ENCODE results near the gene MUSTN1. TPM values are rescaled to one million over a fixed set of nuclear protein-coding genes. Genes with fewer than 3 reads are reported as not detected.

MUSTN1 gene
- total RNA-seq, 1 donor from 2014 or later, result not detected

GRCh38 chr3:52873433-52874159, 38.8 kb upstream of the MUSTN1 start:
- TF ChIP-seq EZH2 (IDR thresholded peaks at IDR 0.05; ENCODE audit: insufficient read depth, low read length) (no peak), CTCF (IDR thresholded peaks at IDR 0.05; ENCODE audit: insufficient read depth, low read depth, low read length) (no peak)
- peaks cover 50% of the 10 kb centered on the region for H4K20me1 ChIP-seq (ENCODE audit: insufficient read depth, low read length)
- H3K9ac ChIP-seq (ENCODE audit: low read length), result no peak overlapping the region
- no peak overlapping the region for H3K4me2 ChIP-seq (ENCODE audit: low read length)
- FAIRE-seq, result no peak
- no peaks in the 10 kb centered on the region for H3K4me1 ChIP-seq (ENCODE audit: insufficient read depth, low read length)
- DNase-seq (ENCODE audit: low read depth), result peak; percentile 87
- peaks cover 8% of the 10 kb centered on the region for H3K36me3 Mint-ChIP-seq (ENCODE audit: low read depth, unreplicated experiment)
- no peaks in the 10 kb centered on the region for H3K36me3 ChIP-seq (ENCODE audit: insufficient read depth, low read length)
- no peaks in the 10 kb centered on the region for H3K27me3 ChIP-seq (ENCODE audit: insufficient read depth, low read length)
- peaks cover 3% of the 10 kb centered on the region for H3K9me3 Mint-ChIP-seq (ENCODE audit: unreplicated experiment)
- H3K4me1 Mint-ChIP-seq (ENCODE audit: low read depth, unreplicated experiment), result peaks cover 6% of the 10 kb centered on the region
- no peak overlapping the region for H3K4me3 ChIP-seq (ENCODE audit: insufficient read depth, low read depth, low read length)
- H3K27ac Mint-ChIP-seq (ENCODE audit: unreplicated experiment), result no peak overlapping the region
- H3K4me3 Mint-ChIP-seq (ENCODE audit: unreplicated experiment), result no peak overlapping the region
- no peaks in the 10 kb centered on the region for H3K27me3 Mint-ChIP-seq (ENCODE audit: low read depth, unreplicated experiment)
- H3K79me2 ChIP-seq (ENCODE audit: insufficient read depth, low read length), result peaks cover 10% of the 10 kb centered on the region
- H3K27ac ChIP-seq (ENCODE audit: low read depth, low read length), result no peak overlapping the region
- no peaks in the 10 kb centered on the region for H3K9me3 ChIP-seq (ENCODE audit: insufficient read depth, low read depth, low read length)
- no peak overlapping the region for H2AFZ ChIP-seq (ENCODE audit: low read depth, low read length)

GRCh38 chr3:52872245-52872644, 37.4 kb upstream of the MUSTN1 start:
- TF ChIP-seq EZH2 (IDR thresholded peaks at IDR 0.05; ENCODE audit: insufficient read depth, low read length), result no peak
- TF ChIP-seq CTCF (IDR thresholded peaks at IDR 0.05; ENCODE audit: insufficient read depth, low read depth, low read length), result no peak
- Mint-ChIP-seq H3K4me1 (ENCODE audit: low read depth, unreplicated experiment) (peaks cover 6% of the 10 kb centered on the region), H3K27ac (ENCODE audit: unreplicated experiment) (no peak overlapping the region), H3K4me3 (ENCODE audit: unreplicated experiment) (no peak overlapping the region), H3K9me3 (ENCODE audit: unreplicated experiment) (peaks cover 3% of the 10 kb centered on the region), H3K27me3 (ENCODE audit: low read depth, unreplicated experiment) (no peaks in the 10 kb centered on the region), H3K36me3 (ENCODE audit: low read depth, unreplicated experiment) (peaks cover 3% of the 10 kb centered on the region)
- Histone ChIP-seq H3K27ac (ENCODE audit: low read depth, low read length) (no peak overlapping the region), H3K4me2 (ENCODE audit: low read length) (no peak overlapping the region), H3K9me3 (ENCODE audit: insufficient read depth, low read depth, low read length) (no peaks in the 10 kb centered on the region), H3K36me3 (ENCODE audit: insufficient read depth, low read length) (no peaks in the 10 kb centered on the region), H4K20me1 (ENCODE audit: insufficient read depth, low read length) (peaks cover 46% of the 10 kb centered on the region), H3K79me2 (ENCODE audit: insufficient read depth, low read length) (peaks cover 5% of the 10 kb centered on the region), H3K27me3 (ENCODE audit: insufficient read depth, low read length) (no peaks in the 10 kb centered on the region), H3K9ac (ENCODE audit: low read length) (no peak overlapping the region), H2AFZ (ENCODE audit: low read depth, low read length) (no peak overlapping the region), H3K4me1 (ENCODE audit: insufficient read depth, low read length) (no peaks in the 10 kb centered on the region), H3K4me3 (ENCODE audit: insufficient read depth, low read depth, low read length) (no peak overlapping the region)
- DNase-seq (ENCODE audit: low read depth) (no peak), FAIRE-seq (no peak)

DNA sequence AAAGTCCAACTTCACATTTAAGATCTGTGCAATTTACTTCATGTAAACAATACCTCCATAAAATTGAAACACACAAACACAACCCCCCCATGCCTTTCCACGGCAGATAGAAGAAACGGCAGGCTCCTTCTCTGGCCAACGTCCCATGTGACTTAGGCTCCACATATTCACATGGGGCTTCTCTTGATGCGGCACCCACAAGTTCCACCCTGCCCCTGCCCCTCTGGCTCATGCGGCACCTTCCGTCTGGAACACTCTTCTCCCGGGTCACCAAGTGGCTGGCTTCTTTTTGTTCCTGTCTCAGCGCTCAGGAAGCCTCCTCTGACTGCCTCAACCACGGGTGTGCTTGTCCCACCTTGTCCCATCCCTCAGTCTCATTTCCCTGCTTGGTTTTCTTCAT, 36.9 kb upstream of the MUSTN1 start:
- Mint-ChIP-seq H3K4me1 (ENCODE audit: low read depth, unreplicated experiment) (peaks cover 6% of the 10 kb centered on the region), H3K27ac (ENCODE audit: unreplicated experiment) (no peak overlapping the region), H3K9me3 (ENCODE audit: unreplicated experiment) (peaks cover 3% of the 10 kb centered on the region), H3K36me3 (ENCODE audit: low read depth, unreplicated experiment) (peaks cover 3% of the 10 kb centered on the region), H3K4me3 (ENCODE audit: unreplicated experiment) (no peak overlapping the region), H3K27me3 (ENCODE audit: low read depth, unreplicated experiment) (no peaks in the 10 kb centered on the region)
- no peaks in the 10 kb centered on the region for H3K9me3 ChIP-seq (ENCODE audit: insufficient read depth, low read depth, low read length)
- H3K9ac ChIP-seq (ENCODE audit: low read length), result no peak overlapping the region
- DNase-seq (ENCODE audit: low read depth), result no peak
- H3K4me1 ChIP-seq (ENCODE audit: insufficient read depth, low read length), result no peaks in the 10 kb centered on the region
- no peak for TF ChIP-seq CTCF (IDR thresholded peaks at IDR 0.05; ENCODE audit: insufficient read depth, low read depth, low read length)
- no peak for TF ChIP-seq EZH2 (IDR thresholded peaks at IDR 0.05; ENCODE audit: insufficient read depth, low read length)
- H4K20me1 ChIP-seq (ENCODE audit: insufficient read depth, low read length), result peaks cover 42% of the 10 kb centered on the region
- H3K4me2 ChIP-seq (ENCODE audit: low read length), result no peak overlapping the region
- H3K36me3 ChIP-seq (ENCODE audit: insufficient read depth, low read length), result no peaks in the 10 kb centered on the region
- no peak overlapping the region for H3K4me3 ChIP-seq (ENCODE audit: insufficient read depth, low read depth, low read length)
- peaks cover 5% of the 10 kb centered on the region for H3K79me2 ChIP-seq (ENCODE audit: insufficient read depth, low read length)
- FAIRE-seq, result no peak
- H3K27me3 ChIP-seq (ENCODE audit: insufficient read depth, low read length), result no peaks in the 10 kb centered on the region
- no peak overlapping the region for H2AFZ ChIP-seq (ENCODE audit: low read depth, low read length)
- no peak overlapping the region for H3K27ac ChIP-seq (ENCODE audit: low read depth, low read length)
